GM19395 (cell line): ENCODE data around the gene LMOD1.
"Not testable (repeated sequence)": the region's sequence is repeated elsewhere in the genome, so short reads cannot be mapped to it uniquely, and the experiment has no call there.

Experiments used
- ATAC-seq: cut with Tn5 transposase; IDR thresholded peaks from one replicate; pipeline ENCODE4 v1.9.1; 2021; ENCODE audit warnings: mild to moderate bottlenecking, moderate library complexity; ENCODE audit not compliant: unreplicated experiment

The LMOD1 gene

GRCh38 chr1:201949491-201949890 lies 3.1 kb upstream of the LMOD1 start:
- no peak for ATAC-seq

DNA sequence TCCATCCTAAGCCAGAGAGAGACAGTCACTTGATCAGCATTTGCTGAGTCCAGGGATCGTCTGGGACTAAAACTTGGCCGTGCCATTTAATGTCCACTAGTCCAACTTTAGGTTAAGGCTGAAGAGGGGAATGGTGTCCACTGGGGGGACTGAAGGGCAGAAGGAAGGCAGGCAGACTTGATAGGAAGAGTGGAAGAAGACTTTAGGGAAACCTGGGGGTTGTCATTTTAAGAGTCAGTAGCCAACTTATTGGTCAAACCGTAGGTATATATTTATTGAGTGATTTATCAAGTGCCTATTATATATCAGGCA lies 1.3 kb upstream of the LMOD1 start:
- no peak for ATAC-seq

GRCh38 chr1:201945863-201946223 lies 505 bp downstream of the LMOD1 start:
- ATAC-seq, result no peak

DNA sequence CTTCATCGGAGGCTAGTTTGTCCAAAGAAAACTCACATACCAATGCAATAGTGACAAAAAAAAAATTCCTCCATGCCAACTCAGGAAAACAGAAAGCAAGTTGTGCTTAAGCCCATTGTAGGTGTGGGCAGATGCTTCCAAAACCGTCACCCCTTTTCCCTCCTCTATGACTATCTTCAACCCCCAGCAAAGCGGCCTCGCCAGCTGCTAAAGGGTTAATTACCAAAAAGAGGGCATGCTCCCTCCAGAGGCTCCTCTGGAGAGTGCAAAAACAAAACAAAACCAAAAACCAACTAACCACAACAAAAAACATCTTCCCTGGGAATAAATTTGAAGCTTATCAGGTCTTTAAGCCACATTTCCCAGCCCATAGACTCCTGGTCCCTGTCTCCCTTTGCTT lies 1.2 kb downstream of the LMOD1 start:
- no peak for ATAC-seq

DNA sequence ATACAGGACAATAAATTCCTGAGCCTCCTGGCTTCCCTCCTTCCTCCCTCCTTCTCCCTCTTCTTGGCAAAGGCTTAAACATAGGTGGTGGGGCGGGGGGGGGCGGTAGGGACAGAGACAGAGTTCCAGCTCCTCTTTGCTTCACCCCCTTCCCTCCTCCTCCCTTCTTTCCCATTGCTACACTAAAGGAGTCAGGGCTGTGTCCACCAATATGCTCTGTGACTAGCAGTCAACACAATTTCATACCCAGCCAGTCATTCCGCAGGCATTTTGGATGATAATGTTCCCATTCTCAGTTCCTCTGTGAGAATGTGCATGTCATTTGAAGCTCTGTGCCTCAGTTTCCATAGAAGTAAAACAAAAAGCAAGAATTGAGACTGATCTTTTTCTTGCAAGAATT lies 1.7 kb downstream of the LMOD1 start:
- ATAC-seq, result no peak

GRCh38 chr1:201944002-201944401 lies 2.3 kb downstream of the LMOD1 start:
- no peak for ATAC-seq

DNA sequence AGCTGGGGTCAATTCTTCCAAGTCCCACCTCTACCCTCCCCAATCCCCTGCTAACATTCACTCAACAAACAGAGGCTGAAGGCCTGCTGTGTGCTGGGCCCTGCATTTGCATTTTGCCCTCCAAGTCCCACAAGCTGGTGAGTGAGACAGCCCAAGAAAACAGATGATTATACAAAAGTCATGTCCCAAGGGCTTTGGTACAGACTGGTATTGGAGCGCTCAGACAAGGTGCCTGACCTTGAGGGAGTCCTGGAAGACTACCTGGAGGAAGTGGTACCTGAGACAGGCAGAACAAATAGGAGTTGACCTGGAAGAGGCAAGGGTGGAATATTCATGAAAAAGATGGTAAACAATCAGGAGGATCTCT lies 4.2 kb downstream of the LMOD1 start:
- ATAC-seq, result no peak

GRCh38 chr1:201941420-201942128 lies 4.8 kb downstream of the LMOD1 start:
- no peak for ATAC-seq

DNA sequence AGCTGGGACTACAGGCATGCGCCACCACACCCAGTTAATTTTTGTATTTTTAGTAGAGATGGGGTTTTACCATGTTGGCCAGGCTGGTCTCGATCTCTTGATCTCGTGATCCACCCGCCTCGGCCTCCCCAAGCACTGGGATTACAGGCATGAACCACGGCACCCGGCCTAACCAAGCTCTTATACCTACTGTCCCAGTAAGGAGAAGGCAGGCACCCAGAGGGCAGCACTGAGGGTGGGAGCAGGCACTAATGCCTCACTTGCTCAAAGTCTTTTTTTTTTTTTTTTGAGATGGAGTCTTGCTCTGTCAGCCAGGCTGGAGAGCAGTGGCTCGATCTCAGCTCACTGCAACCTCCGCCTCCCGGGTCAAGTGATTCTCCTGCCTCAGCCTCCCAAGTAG lies 6.0 kb downstream of the LMOD1 start:
- ATAC-seq, result not testable (repeated sequence)

DNA sequence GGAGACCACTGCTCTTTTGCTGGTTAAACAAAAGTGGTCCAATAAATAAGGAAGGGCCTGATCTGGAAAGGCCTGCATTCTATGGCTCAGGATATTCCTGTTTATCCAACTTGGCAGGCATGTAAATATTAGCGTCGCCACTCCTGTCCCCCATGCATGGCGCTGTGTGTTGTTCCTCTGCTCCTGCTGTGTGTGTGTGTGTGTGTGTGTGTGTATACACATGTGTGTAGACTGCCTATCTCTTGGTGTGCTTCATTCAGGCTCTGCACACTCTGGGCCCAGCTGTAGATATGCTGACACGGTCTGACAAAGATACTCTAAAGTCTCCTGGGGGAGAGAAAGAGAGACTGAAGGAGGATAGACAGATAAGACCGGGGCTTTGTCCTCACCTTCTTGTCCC lies 6.8 kb downstream of the LMOD1 start:
- no peak for ATAC-seq

DNA sequence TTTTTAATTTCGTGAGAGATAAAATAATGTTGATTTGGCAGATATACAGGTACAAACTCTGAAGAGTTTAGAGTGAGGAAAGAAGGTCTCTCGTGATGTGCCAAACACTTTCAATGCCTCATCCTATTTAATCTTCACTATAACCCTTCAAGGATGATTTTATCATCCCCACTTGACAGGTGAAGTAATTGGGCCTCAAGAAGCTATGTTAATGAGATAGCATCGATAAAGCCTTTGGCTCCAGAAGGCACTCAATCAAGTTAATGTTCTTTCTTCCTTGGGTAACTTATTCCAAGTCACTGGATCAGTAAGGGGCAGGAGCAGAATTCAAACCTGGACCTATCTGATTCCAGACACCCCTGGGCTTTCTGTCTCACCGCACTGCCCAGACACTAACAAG lies 7.2 kb downstream of the LMOD1 start:
- ATAC-seq, result no peak

DNA sequence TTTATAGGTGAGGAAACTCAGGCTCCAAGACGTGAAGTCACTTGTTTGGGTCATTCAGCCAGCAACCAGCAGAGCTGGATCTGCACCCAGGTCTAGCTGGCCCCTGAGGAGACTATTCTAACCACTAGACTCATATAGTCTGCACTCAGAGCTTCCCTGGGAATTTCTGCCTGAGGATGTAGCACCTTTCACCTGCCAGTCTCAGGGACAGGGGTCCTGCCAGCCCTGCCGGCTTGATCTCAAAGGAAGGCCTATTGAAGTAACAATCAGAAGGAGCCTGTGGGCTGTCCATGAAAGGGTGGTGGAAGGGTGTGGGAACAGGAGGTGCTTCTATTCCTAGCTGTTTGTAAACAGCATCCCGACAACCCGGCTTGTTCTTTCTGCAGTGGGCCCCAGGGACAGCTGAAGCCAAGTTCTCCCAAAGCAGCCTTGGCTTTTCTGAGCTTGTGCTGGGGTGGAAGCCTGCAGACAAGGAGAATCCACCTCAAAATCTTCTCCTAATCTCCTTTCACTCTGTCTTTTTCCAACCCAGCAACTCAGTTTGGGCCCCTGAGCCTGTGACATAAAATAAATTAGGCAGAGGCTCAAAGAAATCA lies 7.8 kb downstream of the LMOD1 start:
- no peak for ATAC-seq

- no peak for ATAC-seq
These were observed 8.6 kb downstream of the LMOD1 start for GRCh38 chr1:201937624-201938213.

GRCh38 chr1:201933840-201934430 lies 12.4 kb downstream of the LMOD1 start:
- no peak for ATAC-seq

DNA sequence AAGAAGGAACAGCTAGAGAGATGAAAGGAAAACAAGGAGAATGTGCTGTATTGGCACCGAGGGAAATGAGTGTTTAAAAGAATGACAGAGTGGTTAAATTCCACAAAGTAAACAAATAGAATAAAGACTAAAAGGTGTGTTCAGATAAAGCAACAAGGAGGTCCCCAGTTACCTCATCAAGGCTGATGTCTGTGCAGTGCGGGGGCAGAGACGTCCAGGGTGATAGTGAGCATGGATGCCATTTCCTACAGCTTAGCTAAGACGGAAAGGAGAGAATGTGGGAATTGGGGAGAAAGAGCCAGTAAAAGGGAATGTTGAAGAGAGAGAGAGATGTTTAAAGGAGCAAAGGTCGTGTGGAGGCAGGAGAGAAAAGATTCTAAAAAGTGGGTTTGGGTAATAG lies 15.5 kb downstream of the LMOD1 start:
- ATAC-seq, result no peak

DNA sequence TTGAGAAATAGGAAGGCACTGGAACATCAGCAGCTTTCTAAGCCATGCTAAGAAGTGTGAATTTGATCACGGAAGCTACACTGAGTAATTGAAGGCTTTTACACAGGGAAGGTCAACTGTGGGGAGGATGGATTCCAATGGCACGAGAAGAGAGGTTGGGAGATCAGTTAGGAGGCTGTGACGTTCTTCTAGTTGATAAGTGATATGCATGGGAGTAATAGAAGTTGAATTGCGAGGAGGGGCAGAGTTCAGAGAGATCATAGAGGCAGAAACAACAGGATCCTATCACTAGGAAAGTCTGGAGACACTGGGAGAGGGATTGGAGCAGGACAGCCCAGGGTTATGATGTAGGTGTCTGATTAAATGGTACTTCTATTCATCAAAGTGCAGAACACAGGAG lies 16.2 kb downstream of the LMOD1 start:
- ATAC-seq, result no peak

DNA sequence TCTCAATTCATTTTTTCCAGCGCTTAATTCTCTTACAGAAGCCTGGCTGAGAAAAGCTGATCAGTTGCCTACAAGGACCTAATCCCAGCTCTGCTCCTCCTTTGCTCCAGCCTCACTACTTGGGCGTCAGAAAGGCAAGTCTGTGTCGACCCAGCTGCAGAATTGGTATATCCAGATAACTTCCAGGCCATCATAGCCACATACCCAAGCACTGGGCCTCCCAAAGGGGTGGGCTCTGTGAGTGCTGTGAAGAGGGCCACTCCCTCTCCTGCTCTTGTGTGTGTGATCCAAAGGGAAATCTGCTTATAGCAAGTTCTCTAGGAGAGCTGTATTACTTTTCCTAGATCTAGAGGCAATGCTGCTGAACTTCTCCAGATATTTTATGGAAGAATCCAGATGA lies 18.1 kb downstream of the LMOD1 start:
- ATAC-seq, result no peak

DNA sequence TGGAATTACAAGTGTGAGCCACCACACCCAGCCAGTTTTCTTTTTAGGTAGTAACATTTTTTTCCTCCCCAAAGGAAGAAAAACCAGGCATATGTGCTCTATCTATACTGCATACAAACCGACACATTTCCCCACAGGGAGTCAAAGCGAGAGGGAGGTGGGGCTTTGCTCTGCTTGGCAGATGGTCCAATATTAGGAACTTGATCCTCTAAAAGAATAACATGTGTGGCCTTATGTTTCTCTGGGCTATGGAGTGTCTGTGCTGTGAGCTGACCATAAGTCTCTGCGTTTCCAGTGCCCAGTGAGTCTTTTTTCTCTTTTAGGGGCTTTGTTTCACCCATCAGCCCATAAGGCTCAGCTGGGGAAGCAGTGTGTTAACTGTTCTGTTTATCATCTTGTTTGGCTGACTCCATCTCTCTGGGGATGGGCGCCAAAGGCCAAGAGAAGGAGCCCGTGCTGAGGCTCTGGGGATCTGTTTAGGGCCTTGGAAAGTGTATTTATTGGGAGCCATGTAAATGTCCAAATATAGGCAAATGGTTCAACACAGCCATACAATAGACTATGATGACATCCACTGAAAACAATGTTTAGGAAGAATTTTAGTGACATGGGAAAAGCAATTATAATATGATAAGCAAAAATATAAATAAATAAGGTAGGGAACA lies 20.2 kb downstream of the LMOD1 start:
- ATAC-seq, result no peak

GRCh38 chr1:201925301-201925567 lies 21.1 kb downstream of the LMOD1 start:
- ATAC-seq, result no peak

DNA sequence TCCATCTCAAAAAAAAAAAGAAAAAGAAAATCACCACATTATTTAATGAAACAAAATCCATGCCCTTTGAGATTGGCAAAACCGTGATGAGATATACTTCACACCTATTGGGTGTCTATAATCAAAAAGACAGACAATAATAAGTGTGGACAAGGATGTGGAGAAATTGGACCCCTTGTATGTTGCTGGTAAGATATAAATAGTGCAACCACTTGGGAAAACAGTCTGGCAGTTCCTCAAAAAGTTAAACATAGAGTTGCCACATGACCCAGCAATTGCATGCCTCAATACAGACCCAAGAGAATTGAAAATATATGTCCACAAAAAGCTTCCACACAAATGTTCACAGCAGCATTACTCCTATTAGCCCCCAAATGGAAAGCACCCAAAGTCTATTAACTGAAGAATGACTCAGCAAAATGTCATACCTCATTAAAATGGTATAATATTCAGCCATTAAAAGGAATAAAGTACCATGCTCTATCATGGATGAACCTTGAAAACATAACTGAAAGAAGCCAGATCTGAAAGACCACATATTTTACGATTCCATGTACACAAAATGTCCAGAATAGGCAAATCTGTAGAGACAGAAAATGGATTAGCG lies 24.3 kb downstream of the LMOD1 start:
- no peak for ATAC-seq

DNA sequence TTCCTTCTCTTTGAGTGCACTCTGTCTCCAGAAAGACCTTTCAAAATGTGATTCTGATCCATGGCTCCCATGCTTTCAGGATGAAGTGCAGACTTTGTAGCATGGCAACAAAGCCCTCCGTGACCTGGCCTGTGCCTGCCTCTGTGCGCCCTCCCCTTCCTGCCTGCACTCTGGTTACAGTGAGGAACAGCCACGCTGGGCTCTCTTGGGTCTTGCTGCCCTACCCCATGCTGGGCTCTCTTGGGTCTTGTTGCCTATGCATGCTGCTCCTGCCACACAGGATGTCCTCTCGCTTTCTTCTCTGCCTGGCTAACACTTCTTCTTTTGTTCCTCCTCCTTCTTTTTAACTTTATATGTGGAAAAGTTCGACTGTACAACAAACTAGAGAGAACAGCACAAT lies 28.0 kb downstream of the LMOD1 start:
- no peak for ATAC-seq
